ENCODE data around the gene KCNQ2.

Gene KCNQ2

GRCh38 chr20:63432577-63433325 is 39.7 kb downstream of the KCNQ2 start:
- DNase-seq, result no peak

GRCh38 chr20:63431944-63432343 is 40.5 kb downstream of the KCNQ2 start:
- DNase-seq, result no peak

GRCh38 chr20:63430891-63431290 is 41.6 kb downstream of the KCNQ2 start:
- no peak for DNase-seq

GRCh38 chr20:63429992-63430391 is 42.5 kb downstream of the KCNQ2 start:
- DNase-seq, result no peak

- DNase-seq, result no peak
These were observed 43.4 kb downstream of the KCNQ2 start for GRCh38 chr20:63428906-63429575.

GRCh38 chr20:63427724-63428330 is 44.6 kb downstream of the KCNQ2 start:
- no peak for DNase-seq

- no peak for DNase-seq
These were observed 45.2 kb downstream of the KCNQ2 start for GRCh38 chr20:63427206-63427605.

- no peak for DNase-seq
These were observed 46.5 kb downstream of the KCNQ2 start for GRCh38 chr20:63425846-63426485.

- DNase-seq, result no peak
These were observed 47.8 kb downstream of the KCNQ2 start for GRCh38 chr20:63424613-63425012.

- no peak for DNase-seq
These were observed 48.7 kb downstream of the KCNQ2 start for GRCh38 chr20:63423751-63424150.

GRCh38 chr20:63422653-63423052 is 49.8 kb downstream of the KCNQ2 start:
- DNase-seq, result no peak

GRCh38 chr20:63421913-63422312 is 50.5 kb downstream of the KCNQ2 start:
- DNase-seq, result no peak

- DNase-seq, result no peak
These were observed 51.3 kb downstream of the KCNQ2 start for GRCh38 chr20:63421094-63421692.

- no peak for DNase-seq
These were observed 51.9 kb downstream of the KCNQ2 start for GRCh38 chr20:63420359-63421093.

GRCh38 chr20:63419299-63419698 is 53.2 kb downstream of the KCNQ2 start:
- no peak for DNase-seq

GRCh38 chr20:63418617-63419016 is 53.8 kb downstream of the KCNQ2 start:
- no peak for DNase-seq

GRCh38 chr20:63417738-63418120 is 54.7 kb downstream of the KCNQ2 start:
- DNase-seq, result no peak

GRCh38 chr20:63417097-63417737 is 55.2 kb downstream of the KCNQ2 start:
- no peak for DNase-seq

- peak; percentile 79 for DNase-seq
These were observed 55.8 kb downstream of the KCNQ2 start for GRCh38 chr20:63416631-63417030.

- no peak for DNase-seq
These were observed 56.6 kb downstream of the KCNQ2 start for GRCh38 chr20:63415647-63416391.

- no peak for DNase-seq
These were observed 57.6 kb downstream of the KCNQ2 start for GRCh38 chr20:63414720-63415430.

Data from NCI-H524 treated with DMSO at 0.1 percent for 48 hours (cell line).